GM21717 (cell line): Measurements from ENCODE around the gene OR6K2.
"Not testable (repeated sequence)": the region's sequence is repeated elsewhere in the genome, so short reads cannot be mapped to it uniquely, and the experiment has no call there.

Experiments used
- ATAC-seq: cut with Tn5 transposase; IDR thresholded peaks from one replicate; pipeline ENCODE4 v1.9.1; 2021; ENCODE audit warnings: mild to moderate bottlenecking, moderate library complexity; ENCODE audit not compliant: unreplicated experiment

Gene OR6K2

GRCh38 chr1:158700552-158700951 is at the start of gene OR6K2:
Gene OR6K2, minus strand, starts transcription at chr1:158700652. Its CDS starts 0 bp downstream, at chr1:158700652.
- ATAC-seq = no peak

- ATAC-seq = no peak
These were observed 35.4 kb upstream of the OR6K2 start for GRCh38 chr1:158735848-158736247.

- ATAC-seq = no peak
These were observed 32.1 kb upstream of the OR6K2 start for GRCh38 chr1:158732524-158732923.

GRCh38 chr1:158731707-158732106 is 31.3 kb upstream of the OR6K2 start:
- ATAC-seq = no peak

GRCh38 chr1:158730453-158730852 is 30.0 kb upstream of the OR6K2 start:
- no peak for ATAC-seq

GRCh38 chr1:158728510-158729225 is 28.2 kb upstream of the OR6K2 start:
- ATAC-seq = no peak

GRCh38 chr1:158724442-158724841 is 24.0 kb upstream of the OR6K2 start:
- no peak for ATAC-seq

GRCh38 chr1:158720620-158721019 is 20.2 kb upstream of the OR6K2 start, which contains the start of gene OR6K3:
Gene OR6K3, minus strand, starts transcription at chr1:158720720. Its CDS starts 2,605 bp downstream, at chr1:158718115.
- ATAC-seq = no peak

- ATAC-seq = no peak
These were observed 19.2 kb upstream of the OR6K2 start for GRCh38 chr1:158719664-158720063.

GRCh38 chr1:158717344-158717743 is 16.9 kb upstream of the OR6K2 start:
- no peak for ATAC-seq

- ATAC-seq = no peak
These were observed 15.9 kb upstream of the OR6K2 start for GRCh38 chr1:158716335-158716734.

GRCh38 chr1:158714754-158715153 is 14.3 kb upstream of the OR6K2 start:
- ATAC-seq = no peak

GRCh38 chr1:158711098-158711497 is 10.6 kb upstream of the OR6K2 start:
- ATAC-seq = no peak

GRCh38 chr1:158706096-158706495 is 5.6 kb upstream of the OR6K2 start:
- ATAC-seq = no peak

GRCh38 chr1:158694596-158694995 is 5.9 kb downstream of the OR6K2 start:
- ATAC-seq = no peak

- ATAC-seq = no peak
These were observed 8.1 kb downstream of the OR6K2 start for GRCh38 chr1:158692356-158692755.

- ATAC-seq = no peak
These were observed 8.5 kb downstream of the OR6K2 start for GRCh38 chr1:158691907-158692306.

GRCh38 chr1:158691149-158691548 is 9.3 kb downstream of the OR6K2 start:
- ATAC-seq = not testable (repeated sequence)

- ATAC-seq = no peak
These were observed 10.6 kb downstream of the OR6K2 start for GRCh38 chr1:158689875-158690274.

- no peak for ATAC-seq
These were observed 11.3 kb downstream of the OR6K2 start for GRCh38 chr1:158689110-158689509.

- ATAC-seq = not testable (repeated sequence)
These were observed 12.1 kb downstream of the OR6K2 start for GRCh38 chr1:158688343-158688742.

GRCh38 chr1:158687037-158687436 is 13.4 kb downstream of the OR6K2 start:
- no peak for ATAC-seq
